Right kidney (tissue), 1 donor: Measurements from ENCODE around the gene MTHFS.
"Not testable (repeated sequence)": the region's sequence is repeated elsewhere in the genome, so short reads cannot be mapped to it uniquely, and the experiment has no call there.

Experiments used
- DNase-seq: peaks from one replicate; pipeline ENCODE4 v3.0.0-alpha.2; 2016

The MTHFS gene

DNA sequence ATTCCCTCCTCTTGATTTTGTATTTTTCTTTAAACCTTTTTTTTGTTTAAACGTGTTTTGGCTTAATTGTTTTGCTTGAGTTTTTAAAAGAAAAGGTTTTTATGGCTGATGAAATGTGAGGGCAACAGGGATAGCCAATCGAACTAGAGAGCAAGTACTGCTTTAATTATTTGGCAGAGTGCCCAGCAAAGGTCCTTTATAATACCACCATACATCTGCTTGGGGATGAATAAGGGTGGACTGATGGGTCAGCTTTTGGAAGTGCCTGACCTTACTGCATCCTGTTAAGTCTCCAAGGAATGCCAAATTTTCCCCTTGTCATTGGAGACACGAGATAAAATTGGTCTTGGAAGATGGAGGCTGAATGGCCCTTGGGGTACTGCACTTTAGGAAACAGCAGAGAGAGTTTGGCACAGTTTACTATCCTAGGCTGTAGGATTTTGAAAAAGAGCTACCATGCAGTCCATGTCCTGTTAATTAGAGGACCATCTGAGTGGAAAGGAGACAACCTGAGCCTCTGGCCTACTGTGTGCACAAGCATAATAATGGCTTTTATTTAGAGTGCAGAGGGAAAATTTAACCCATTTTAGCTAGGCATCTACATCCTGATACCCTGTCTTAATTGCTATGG is 19.8 kb upstream of the MTHFS start:
- DNase-seq: no peak

GRCh38 chr15:79915776-79916501 is 19.1 kb upstream of the MTHFS start:
- not testable (repeated sequence) for DNase-seq

DNA sequence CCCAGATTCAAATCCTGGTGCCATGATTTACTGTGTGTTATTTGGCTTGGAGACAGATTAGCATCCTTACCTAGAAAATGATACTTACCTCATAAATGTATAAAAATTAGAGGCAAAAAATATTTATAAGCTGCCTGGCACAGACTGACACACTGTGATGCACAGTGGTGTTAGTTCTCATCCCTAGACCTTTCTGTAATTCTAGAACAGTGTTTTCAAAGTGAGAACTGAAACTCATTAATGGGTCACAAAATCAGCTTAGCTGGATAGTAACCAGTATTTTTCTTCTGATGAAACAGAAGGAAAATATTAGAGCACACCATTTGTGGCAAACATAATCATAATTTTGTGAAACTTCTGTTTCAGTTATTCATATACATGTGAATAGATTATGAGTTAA is 17.9 kb upstream of the MTHFS start:
- no peak for DNase-seq

DNA sequence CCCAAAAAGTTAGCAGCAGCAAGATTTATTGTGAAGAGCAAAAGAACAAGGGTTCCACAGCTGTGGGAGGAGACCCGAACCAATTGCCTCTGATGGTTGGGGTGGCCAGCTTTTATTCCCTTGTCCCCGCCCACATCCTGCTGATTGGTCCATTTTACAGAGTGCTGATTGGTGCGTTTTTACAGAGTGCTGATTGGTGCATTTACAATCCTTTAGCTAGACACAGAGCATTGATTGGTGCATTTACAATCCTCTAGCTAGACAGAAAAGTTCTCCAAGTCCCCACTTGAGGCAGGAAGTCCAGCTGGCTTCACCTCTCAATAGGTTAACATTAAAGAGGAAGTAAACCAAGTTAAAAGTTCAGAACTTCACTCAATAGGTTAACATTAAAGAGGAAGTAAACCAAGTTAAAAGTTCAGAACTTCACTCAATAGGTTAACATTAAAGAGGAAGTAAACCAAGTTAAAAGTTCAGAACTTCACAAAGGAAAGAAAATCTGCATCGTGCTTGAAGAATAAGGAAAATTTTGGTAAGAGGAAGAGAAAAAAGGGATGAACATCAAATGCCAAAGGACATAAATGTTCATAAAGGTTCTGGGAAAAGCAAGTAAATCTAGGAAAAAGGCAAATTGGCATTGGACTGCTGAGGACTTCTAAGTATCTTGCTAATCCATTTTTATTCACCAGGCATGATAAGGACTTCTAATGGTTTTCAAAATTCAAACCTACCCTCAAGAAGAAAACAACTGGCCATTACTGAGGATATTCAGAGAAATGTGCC is 12.9 kb upstream of the MTHFS start:
- not testable (repeated sequence) for DNase-seq

- DNase-seq: no peak
Observed at GRCh38 chr15:79904271-79904670, 7.5 kb upstream of the MTHFS start.

DNA sequence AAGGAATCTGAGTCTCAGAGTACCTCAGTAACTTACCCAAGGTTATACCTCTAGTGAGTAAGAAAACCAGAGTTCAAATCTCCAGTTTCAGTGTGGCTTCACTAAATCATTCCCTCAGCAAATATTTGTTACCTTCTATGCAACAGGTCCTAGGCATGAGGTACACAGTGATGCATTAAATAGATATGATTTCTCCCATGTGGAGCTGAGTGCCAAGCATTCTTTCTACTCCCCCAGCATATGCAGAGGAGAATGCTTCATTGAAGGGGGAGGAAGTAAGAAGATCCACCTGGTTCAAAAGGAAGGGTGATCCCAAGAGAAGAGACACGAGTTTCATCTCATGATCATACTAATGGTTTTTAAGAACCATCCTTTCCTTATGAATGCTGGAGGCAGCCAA is 6.8 kb upstream of the MTHFS start:
- no peak for DNase-seq

GRCh38 chr15:79903144-79903543 is 6.3 kb upstream of the MTHFS start:
- no peak for DNase-seq

- no peak for DNase-seq
Observed at GRCh38 chr15:79901958-79902357, 5.1 kb upstream of the MTHFS start.

GRCh38 chr15:79900818-79901378 is 4.1 kb upstream of the MTHFS start:
- not testable (repeated sequence) for DNase-seq

- no peak for DNase-seq
Observed at GRCh38 chr15:79900087-79900486, 3.3 kb upstream of the MTHFS start.

GRCh38 chr15:79898786-79899185 is 2.0 kb upstream of the MTHFS start:
- not testable (repeated sequence) for DNase-seq

DNA sequence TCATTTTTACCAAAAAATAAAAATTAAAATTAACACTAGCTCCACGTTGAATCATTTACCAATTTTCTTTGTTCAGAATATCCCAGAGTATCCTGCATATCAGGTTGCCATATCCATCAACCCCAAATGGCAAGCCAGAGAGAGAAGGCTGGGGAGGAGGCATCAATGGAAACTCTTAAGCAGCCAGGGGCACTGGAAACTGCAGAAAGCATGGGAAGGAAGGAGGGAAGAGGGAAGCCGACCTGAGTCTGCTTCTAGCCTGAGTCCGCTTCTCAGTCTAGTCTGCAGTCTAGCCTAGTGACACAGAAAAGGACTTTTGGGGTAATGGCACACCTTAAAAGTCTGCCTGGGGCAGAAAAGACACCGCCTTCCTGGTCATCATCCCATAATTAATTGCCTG is 1.6 kb upstream of the MTHFS start:
- DNase-seq: no peak

GRCh38 chr15:79897701-79898113 is 893 bp upstream of the MTHFS start:
- DNase-seq: no peak

- DNase-seq: no peak
Observed at GRCh38 chr15:79897380-79897678, 515 bp upstream of the MTHFS start.

- no peak for DNase-seq
Observed at GRCh38 chr15:79896131-79896633, 632 bp downstream of the MTHFS start.

DNA sequence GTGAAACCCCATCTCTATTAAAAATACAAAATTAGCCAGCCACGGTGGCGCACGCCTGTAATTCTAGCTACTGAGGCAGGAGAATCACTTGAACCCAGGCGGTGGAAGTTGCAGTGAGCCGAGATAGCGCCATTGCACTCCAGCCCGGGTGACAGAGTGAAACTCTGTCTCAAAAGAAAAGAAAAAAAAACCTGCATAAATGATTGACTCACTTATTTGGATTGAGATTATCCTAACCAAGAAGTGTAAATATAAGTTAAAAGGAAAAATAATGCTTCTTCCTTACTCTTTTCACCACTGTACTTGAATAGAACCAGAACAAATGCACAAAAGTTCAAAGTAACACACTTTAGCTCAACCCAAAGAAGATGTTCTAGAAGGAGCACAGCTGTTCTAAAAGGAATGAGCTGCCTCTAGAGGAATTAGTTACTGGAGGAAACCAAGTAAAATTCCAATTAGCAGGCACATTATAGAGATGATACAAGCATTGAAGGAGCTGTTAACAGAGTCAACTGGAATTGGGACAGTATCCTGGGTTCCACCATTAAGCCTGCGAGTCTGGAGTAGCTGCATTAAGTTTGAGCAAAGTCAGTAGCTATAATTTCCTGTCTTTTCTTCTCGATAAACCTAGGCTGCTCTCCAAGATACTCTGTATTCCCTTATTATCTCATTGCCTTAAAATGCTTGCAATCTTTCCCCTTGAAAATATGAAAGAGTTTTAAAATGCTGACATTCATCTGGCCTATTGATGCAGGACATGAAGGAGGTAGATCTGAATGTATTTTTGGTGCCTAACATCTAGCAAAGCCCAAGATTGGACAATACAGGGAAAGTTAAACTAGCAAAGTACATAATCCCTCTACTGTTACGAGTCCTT is 9.5 kb downstream of the MTHFS start:
- no peak for DNase-seq

GRCh38 chr15:79886124-79886523 is 10.7 kb downstream of the MTHFS start:
- no peak for DNase-seq

- no peak for DNase-seq
Observed at GRCh38 chr15:79884204-79884596, 12.6 kb downstream of the MTHFS start.

- no peak for DNase-seq
Observed at GRCh38 chr15:79883579-79884203, 13.1 kb downstream of the MTHFS start.

DNA sequence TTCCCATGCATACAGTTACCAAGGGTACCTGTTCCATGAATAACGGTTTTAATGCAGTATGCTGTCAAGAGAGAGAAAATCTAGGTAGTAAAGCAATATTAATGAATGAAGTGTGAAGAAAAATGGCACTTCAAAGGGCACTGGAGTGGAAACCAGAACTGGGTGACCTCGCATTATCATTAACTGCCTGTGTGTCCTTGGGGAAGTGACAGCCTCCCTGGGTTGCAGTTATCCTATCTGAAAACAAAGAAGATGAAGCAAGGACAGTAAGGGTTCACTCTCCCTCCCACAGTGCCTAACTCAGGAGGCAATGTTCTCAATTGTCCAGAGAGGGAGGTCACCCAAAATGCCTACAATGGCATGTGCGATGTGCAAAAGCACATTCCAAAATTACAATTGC is 15.1 kb downstream of the MTHFS start:
- no peak for DNase-seq

DNA sequence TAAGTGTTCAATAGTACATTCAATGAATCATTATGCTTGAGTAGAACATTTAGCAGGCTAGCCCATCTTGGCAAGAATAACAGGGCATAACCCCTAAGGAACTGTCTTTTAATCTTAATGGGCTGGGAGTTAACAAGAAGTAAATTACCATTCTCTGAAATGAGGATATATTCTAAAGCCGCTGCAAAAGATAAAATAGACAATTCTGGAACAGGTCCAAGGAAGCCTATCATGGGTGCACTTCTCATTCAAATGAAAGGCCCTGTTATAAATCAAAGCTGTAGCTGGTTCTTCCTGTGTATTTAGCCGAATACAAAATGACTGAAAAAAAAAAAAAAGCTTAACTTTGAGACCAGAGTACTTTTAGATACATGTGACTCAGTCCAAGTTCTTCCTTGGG is 15.6 kb downstream of the MTHFS start:
- no peak for DNase-seq
